Spleen (tissue), 11 donors: Measurements from ENCODE around the gene HRH2. TPM values are rescaled to one million over a fixed set of nuclear protein-coding genes. Genes with fewer than 3 reads are reported as not detected.
A peak's percentile ranks its signal among the peaks of the same experiment; 100 is the strongest.

Source experiments
- DNase-seq: peaks from one replicate; pipeline ENCODE4 v3.0.0-alpha.2; 2020
- H3K27ac ChIP-seq, 8 donors: fragments of 200-600 bp; sonication (generic) in 7 of 8; 1 replicate in 4 of 8; 2 replicates in 4 of 8; pipeline versions ENCODE4 v1.5.0 to v1.8.0; 2016 to 2021; ENCODE audit warnings: inconsistent platforms in 4 of 8, mild to moderate bottlenecking in 4 of 8, moderate library complexity in 1 of 8
- H3K27me3 ChIP-seq, 7 donors: fragments of 200-600 bp; sonication (generic) in 6 of 7; replicated peaks in 1 of 7; 1 replicate in 4 of 7; 2 replicates in 3 of 7; pipeline versions ENCODE4 v1.5.0 to v1.8.0; 2016 to 2021; ENCODE audit warnings: inconsistent platforms in 3 of 7, mild to moderate bottlenecking in 1 of 7
- H3K36me3 ChIP-seq, 6 donors: fragments of 200-600 bp; sonication (generic) in 5 of 6; 1 replicate in 4 of 6; 2 replicates in 2 of 6; pipeline versions ENCODE4 v1.5.0 to v1.8.0; 2016 to 2021; ENCODE audit warnings: inconsistent platforms in 2 of 6
- H3K4me1 ChIP-seq, 6 donors: fragments of 200-600 bp; sonication (generic) in 5 of 6; 1 replicate in 3 of 6; 2 replicates in 3 of 6; pipeline versions ENCODE4 v1.5.0 to v1.8.0; 2016 to 2021; ENCODE audit warnings: inconsistent platforms in 3 of 6
- H3K4me3 ChIP-seq, 8 donors: fragments of 200-600 bp; sonication (generic) in 7 of 8; 1 replicate in 4 of 8; 2 replicates in 4 of 8; pipeline versions ENCODE4 v1.5.0 to v1.8.0; 2016 to 2021; ENCODE audit warnings: inconsistent platforms in 4 of 8, mild to moderate bottlenecking in 4 of 8, moderate library complexity in 2 of 8
- H3K9me3 ChIP-seq, 8 donors: fragments of 200-600 bp; sonication (generic) in 7 of 8; 1 replicate in 4 of 8; 2 replicates in 4 of 8; pipeline versions ENCODE4 v1.5.0 to v1.8.0; 2016 to 2021; ENCODE audit warnings: inconsistent platforms in 4 of 8
- POLR2A ChIP-seq, 3 donors: fragments of 450-650 bp; IDR thresholded peaks; one replicate each; pipeline ENCODE4 v1.5.1; 2017; ENCODE audit warnings: antibody characterized with exemption in 3 of 3, mild to moderate bottlenecking in 1 of 3
- POLR2AphosphoS5 ChIP-seq, 3 donors: sonication (generic); formaldehyde crosslinking; IDR thresholded peaks; one replicate each; pipeline ENCODE4 v1.5.1; 2017; ENCODE audit warnings: antibody characterized with exemption in 3 of 3
- WGBS, 5 donors: extraction: QIAGEN DNeasy Blood & Tissue Kit in 3 of 5; methylation state at CpG; one replicate each; pipeline versions ENCODE4 v1.1.5 to v1.1.7; 2013 to 2018; 5-methylcytosine and 5-hydroxymethylcytosine counted together
- intact Hi-C: fragments of 100-400 bp; cut with DNase I; formaldehyde crosslinking; loops from one replicate; pipeline ENCODE4 v1.15.0; 2023; ENCODE audit warnings: low total_unique reads
- polyA plus RNA-seq, 3 donors: library from polyadenylated mRNA; stranded (reverse); fragments of 200-250 nt; gene quantifications; one replicate each; pipeline ENCODE4 v1.2.1, GENCODE V29; 2013
- total RNA-seq, 7 donors: library from RNA; depleted of rRNA in 3 of 7; stranded (reverse); fragments of >200 nt in 3 of 7; fragmentation: NEBNext Ultra II Directional in 4 of 7; extraction: Animal tissue kit (Norgen Biotek cat#: 25700) in 4 of 7; gene quantifications; one replicate each; pipeline versions ENCODE4 v1.1.0 to v1.2.1, GENCODE V29; 2016 to 2021
- TF ChIP-seq, protein P1 (sequence below), 11 experiments: fragments of 200-600 bp in 7 of 11; fragments of 450-650 bp in 4 of 11; sonication (generic) in 4 of 11; IDR thresholded peaks in 8 of 11; conservative IDR thresholded peaks in 3 of 11; 1 replicate in 7 of 11; 2 replicates in 4 of 11; pipeline versions ENCODE4 v1.4.0 to v1.8.0; 2016 to 2021; ENCODE audit warnings: antibody characterized with exemption in 11 of 11, inconsistent platforms in 4 of 11, mild to moderate bottlenecking in 1 of 11
- donor health status: healthy with polysubstance abuse.
- donor health status: DM: no; HTN: no; CAD: no; lungs with moderate emphysema.
- donor health status: DM: no; HTN: no; CAD: no.
- donor health status: Bipolar disorder and iron deficiency.
- donor health status: healthy.
- donor health status: DM: no; HTN: no; CAD: no.
- donor health status: DM: yes; HTN: yes; CAD: no.

HRH2 gene
- total and polyA plus RNA-seq, 10 donors = 1.9 to 85.2 (median 22.3) TPM

- WGBS, 5 donors = 61 to 72% (median 65%) methylated on average over 13 of the region's 13 CpGs
- Histone ChIP-seq H3K27me3 (peaks cover 0 to 4% (median 0%) of the 10 kb centered on the region in 7 donors), H3K27ac (peak overlapping the region in 6 of 8 donors; percentile 48 to 90 (median 76)), H3K4me3 (peak overlapping the region in 1 of 8 donors; percentile 17), H3K4me1 (peaks cover 0 to 75% (median 40%) of the 10 kb centered on the region in 6 donors), H3K36me3 (peaks cover 0 to 27% (median 0%) of the 10 kb centered on the region in 6 donors), H3K9me3 (no peaks in the 10 kb centered on the region)
- intact Hi-C loops = loop anchor here (10.0 kb wide), 1 partner anchor 160 kb away; no protein-coding TSS in a partner anchor
- peak; percentile 74 for DNase-seq
- TF ChIP-seq POLR2A (IDR thresholded peaks at IDR 0.05) (no peak), POLR2AphosphoS5 (IDR thresholded peaks at IDR 0.05) (peak in 1 of 3 donors; percentile 15)
Measured at GRCh38 chr5:175694371-175695160, 36.7 kb downstream of the HRH2 start.

- Histone ChIP-seq H3K4me3 (peak overlapping the region in 1 of 8 donors; percentile 33), H3K27ac (peak overlapping the region in 7 of 8 donors; percentile 46 to 90 (median 67)), H3K9me3 (no peaks in the 10 kb centered on the region), H3K4me1 (peaks cover 0 to 66% (median 36%) of the 10 kb centered on the region in 6 donors), H3K36me3 (peaks cover 0 to 36% (median 0%) of the 10 kb centered on the region in 6 donors), H3K27me3 (peaks cover 0 to 4% (median 0%) of the 10 kb centered on the region in 7 donors)
- intact Hi-C loops = loop anchor here (10.0 kb wide), 1 partner anchor 161 kb away; no protein-coding TSS in a partner anchor
- DNase-seq = peak; percentile 73
- WGBS, 5 donors = 73 to 87% (median 83%) methylated on average over 19 of the region's 19 CpGs
- TF ChIP-seq POLR2AphosphoS5 (IDR thresholded peaks at IDR 0.05) (no peak), POLR2A (IDR thresholded peaks at IDR 0.05) (no peak)
- TF ChIP-seq, protein P1, sequence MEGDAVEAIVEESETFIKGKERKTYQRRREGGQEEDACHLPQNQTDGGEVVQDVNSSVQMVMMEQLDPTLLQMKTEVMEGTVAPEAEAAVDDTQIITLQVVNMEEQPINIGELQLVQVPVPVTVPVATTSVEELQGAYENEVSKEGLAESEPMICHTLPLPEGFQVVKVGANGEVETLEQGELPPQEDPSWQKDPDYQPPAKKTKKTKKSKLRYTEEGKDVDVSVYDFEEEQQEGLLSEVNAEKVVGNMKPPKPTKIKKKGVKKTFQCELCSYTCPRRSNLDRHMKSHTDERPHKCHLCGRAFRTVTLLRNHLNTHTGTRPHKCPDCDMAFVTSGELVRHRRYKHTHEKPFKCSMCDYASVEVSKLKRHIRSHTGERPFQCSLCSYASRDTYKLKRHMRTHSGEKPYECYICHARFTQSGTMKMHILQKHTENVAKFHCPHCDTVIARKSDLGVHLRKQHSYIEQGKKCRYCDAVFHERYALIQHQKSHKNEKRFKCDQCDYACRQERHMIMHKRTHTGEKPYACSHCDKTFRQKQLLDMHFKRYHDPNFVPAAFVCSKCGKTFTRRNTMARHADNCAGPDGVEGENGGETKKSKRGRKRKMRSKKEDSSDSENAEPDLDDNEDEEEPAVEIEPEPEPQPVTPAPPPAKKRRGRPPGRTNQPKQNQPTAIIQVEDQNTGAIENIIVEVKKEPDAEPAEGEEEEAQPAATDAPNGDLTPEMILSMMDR (IDR thresholded peaks at IDR 0.05 in 8 of 11, conservative IDR thresholded peaks at IDR 0.05 in 3 of 11) = no peak
Measured at GRCh38 chr5:175695161-175696126, 37.6 kb downstream of the HRH2 start.

DNA sequence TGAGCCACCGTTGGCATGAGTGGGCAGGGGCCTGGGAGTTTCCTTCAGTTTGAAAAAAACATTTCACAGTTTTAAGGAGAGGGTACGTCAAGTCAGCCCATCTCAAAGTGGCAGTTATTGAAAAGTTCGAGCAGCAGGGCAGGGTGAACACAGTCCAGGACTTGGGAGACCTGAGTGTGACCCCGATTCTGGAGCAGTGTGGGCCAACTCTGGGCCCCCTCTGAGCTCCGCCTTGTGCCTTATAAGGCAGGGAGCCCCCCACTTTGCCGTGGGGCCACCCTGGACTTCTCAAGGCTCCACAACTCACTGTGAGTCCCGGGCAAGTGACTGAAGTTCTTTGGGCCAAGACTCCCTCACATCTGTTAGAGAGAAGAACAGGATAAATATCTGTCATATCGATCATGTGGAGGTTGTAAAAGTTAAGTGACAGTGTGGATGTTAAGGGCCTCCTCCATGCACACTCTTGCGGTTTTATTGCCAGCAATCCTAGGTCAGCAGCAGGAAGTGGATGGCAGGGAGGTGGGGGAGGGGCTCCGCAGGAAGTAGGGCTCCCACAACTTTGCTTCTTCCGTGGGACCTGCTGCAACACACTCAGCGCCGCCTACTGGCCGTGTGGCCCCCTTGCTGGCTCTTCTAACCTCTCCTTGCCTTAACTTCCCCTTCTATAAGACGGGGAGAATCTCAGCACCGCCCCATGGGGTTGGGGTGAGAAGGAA, 38.4 kb downstream of the HRH2 start:
- peak overlapping the region in 1 of 8 donors; percentile 33 for H3K4me3 ChIP-seq
- no peaks in the 10 kb centered on the region for H3K9me3 ChIP-seq
- peak overlapping the region in 7 of 8 donors; percentile 46 to 90 (median 67) for H3K27ac ChIP-seq
- TF ChIP-seq POLR2AphosphoS5 (IDR thresholded peaks at IDR 0.05) (peak; percentile 62 to 84 (median 75)), POLR2A (IDR thresholded peaks at IDR 0.05) (no peak)
- TF ChIP-seq, protein P1 (IDR thresholded peaks at IDR 0.05 in 8 of 11, conservative IDR thresholded peaks at IDR 0.05 in 3 of 11) = peak; percentile 56 to 95 (median 75)
- H3K4me1 ChIP-seq = peaks cover 0 to 57% (median 34%) of the 10 kb centered on the region in 6 donors
- 24 to 36% (median 27%) methylated on average over 16 of the region's 16 CpGs for WGBS, 5 donors
- peak; percentile 94 for DNase-seq
- intact Hi-C loops = loop anchor here (10.0 kb wide), 1 partner anchor 161 kb away; no protein-coding TSS in a partner anchor
- H3K36me3 ChIP-seq = peaks cover 0 to 42% (median 0%) of the 10 kb centered on the region in 6 donors
- H3K27me3 ChIP-seq = no peaks in the 10 kb centered on the region

DNA sequence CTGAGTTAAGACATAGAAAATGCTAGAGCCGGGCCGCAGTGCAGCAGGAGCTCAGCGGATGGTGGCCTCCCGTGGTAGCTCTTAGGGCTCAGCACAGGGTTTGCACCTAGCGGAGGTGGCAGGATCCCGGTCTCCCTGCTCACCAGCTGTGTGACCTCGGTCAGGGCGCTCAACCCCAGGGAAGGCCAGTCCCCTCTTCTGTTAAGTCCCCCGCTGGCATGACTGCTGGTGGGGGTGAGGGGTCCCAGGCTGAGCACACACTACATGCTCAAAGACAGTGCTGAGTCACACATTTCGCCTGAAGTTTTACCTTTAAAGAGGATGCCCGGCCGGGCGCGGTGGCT, 39.0 kb downstream of the HRH2 start:
- H3K27ac ChIP-seq = peak overlapping the region in 6 of 8 donors; percentile 46 to 90 (median 76)
- H3K4me1 ChIP-seq = peaks cover 0 to 52% (median 33%) of the 10 kb centered on the region in 6 donors

More for the DNA sequence above, 39.0 kb downstream of the HRH2 start:
- intact Hi-C loops = loop anchor here (10.0 kb wide), 1 partner anchor 162 kb away; no protein-coding TSS in a partner anchor
- no peak for DNase-seq
- TF ChIP-seq POLR2A (IDR thresholded peaks at IDR 0.05) (no peak), POLR2AphosphoS5 (IDR thresholded peaks at IDR 0.05) (peak in 1 of 3 donors; percentile 26)
- TF ChIP-seq, protein P1 (IDR thresholded peaks at IDR 0.05 in 8 of 11, conservative IDR thresholded peaks at IDR 0.05 in 3 of 11) = peak in 3 of 11 experiments; percentile 3 to 43 (median 12)
- Histone ChIP-seq H3K9me3 (no peaks in the 10 kb centered on the region), H3K27me3 (no peaks in the 10 kb centered on the region), H3K4me3 (peak overlapping the region in 1 of 8 donors; percentile 33), H3K36me3 (peaks cover 0 to 47% (median 0%) of the 10 kb centered on the region in 6 donors)
- WGBS, 5 donors = 62 to 77% (median 77%) methylated on average over 13 to 14 of the region's 14 CpGs
